ENCODE data around the gene OIT3.

OIT3 gene

GRCh38 chr10:72979709-72980108, 86.2 kb downstream of the OIT3 start:
- H3K4me3 ChIP-seq (ENCODE audit: control insufficient read depth, low read depth, low read length): no peak overlapping the region
- DNase-seq (ENCODE audit: low read depth): no peak
- no peak for TF ChIP-seq CTCF (conservative IDR thresholded peaks at IDR 0.05; ENCODE audit: control insufficient read depth, insufficient read depth, low read depth, low read length)

- no peak for DNase-seq (ENCODE audit: low read depth)
- no peak overlapping the region for H3K4me3 ChIP-seq (ENCODE audit: control insufficient read depth, low read depth, low read length)
- TF ChIP-seq CTCF (conservative IDR thresholded peaks at IDR 0.05; ENCODE audit: control insufficient read depth, insufficient read depth, low read depth, low read length): no peak
Observed at GRCh38 chr10:72980348-72980747, 86.8 kb downstream of the OIT3 start.

- TF ChIP-seq CTCF (conservative IDR thresholded peaks at IDR 0.05; ENCODE audit: control insufficient read depth, insufficient read depth, low read depth, low read length): no peak
- no peak for DNase-seq (ENCODE audit: low read depth)
Observed at GRCh38 chr10:72981028-72981881, 87.7 kb downstream of the OIT3 start.

GRCh38 chr10:72981882-72982529, 88.5 kb downstream of the OIT3 start:
- no peak overlapping the region for H3K4me3 ChIP-seq (ENCODE audit: control insufficient read depth, low read depth, low read length)
- TF ChIP-seq CTCF (conservative IDR thresholded peaks at IDR 0.05; ENCODE audit: control insufficient read depth, insufficient read depth, low read depth, low read length): no peak
- no peak for DNase-seq (ENCODE audit: low read depth)

More at GRCh38 chr10:72981028-72981881, 87.7 kb downstream of the OIT3 start:
- no peak overlapping the region for H3K4me3 ChIP-seq (ENCODE audit: control insufficient read depth, low read depth, low read length)

All from fibroblast of mammary gland (primary cell).